Endometrial microvascular endothelial cells (primary cell): ENCODE data around the gene LCE5A. TPM values are rescaled to one million over a fixed set of nuclear protein-coding genes. Genes with fewer than 3 reads are reported as not detected.
"Not testable (repeated sequence)": the region's sequence is repeated elsewhere in the genome, so short reads cannot be mapped to it uniquely, and the experiment has no call there.

Experiments used
- in situ Hi-C: cut with HindIII; loops from 2 replicates; pipeline ENCODE4 v1.10.0; 2017; ENCODE audit warnings: low sequenced_read_pairs, low pct_unique_long_range_greater_than_20kb; ENCODE audit errors: inconsistent ontology term
- total RNA-seq: library from RNA; depleted of rRNA; stranded (reverse); fragments of >200 nt; gene quantifications from one replicate; pipeline ENCODE4 v1.2.3, GENCODE V29; 2015; ENCODE audit errors: inconsistent ontology term

The LCE5A gene
- total RNA-seq = not detected

GRCh38 chr1:152510503-152510902 is at the start of gene LCE5A:
Gene LCE5A (plus strand): TSS chr1:152510803. CDS start chr1:152511535, 732 bp downstream.
- in situ Hi-C loops = no loop called here

GRCh38 chr1:152461544-152461943 is 49.1 kb upstream of the LCE5A start:
- in situ Hi-C loops = no loop called here

GRCh38 chr1:152462636-152463035 is 48.0 kb upstream of the LCE5A start:
- in situ Hi-C loops = no loop called here

GRCh38 chr1:152466217-152466616 is 44.4 kb upstream of the LCE5A start:
- in situ Hi-C loops = no loop called here

- in situ Hi-C loops = no loop called here
Observed at GRCh38 chr1:152473887-152474537, 36.6 kb upstream of the LCE5A start.

GRCh38 chr1:152479792-152480595 is 30.6 kb upstream of the LCE5A start:
- in situ Hi-C loops = no loop called here

GRCh38 chr1:152481869-152482664 is 28.5 kb upstream of the LCE5A start:
- in situ Hi-C loops = no loop called here

GRCh38 chr1:152486400-152487006 is 24.1 kb upstream of the LCE5A start:
- in situ Hi-C loops = no loop called here

- in situ Hi-C loops = no loop called here
Observed at GRCh38 chr1:152487871-152488270, 22.7 kb upstream of the LCE5A start.

GRCh38 chr1:152491537-152491936 is 19.1 kb upstream of the LCE5A start:
- in situ Hi-C loops = not testable (repeated sequence)

GRCh38 chr1:152495066-152495675 is 15.4 kb upstream of the LCE5A start:
- in situ Hi-C loops = no loop called here

GRCh38 chr1:152497273-152497672 is 13.3 kb upstream of the LCE5A start:
- in situ Hi-C loops = no loop called here

GRCh38 chr1:152501704-152502103 is 8.9 kb upstream of the LCE5A start:
- in situ Hi-C loops = no loop called here

GRCh38 chr1:152502496-152503180 is 8.0 kb upstream of the LCE5A start:
- in situ Hi-C loops = no loop called here

- in situ Hi-C loops = no loop called here
Observed at GRCh38 chr1:152505083-152505482, 5.5 kb upstream of the LCE5A start.

- in situ Hi-C loops = no loop called here
Observed at GRCh38 chr1:152506899-152507498, 3.6 kb upstream of the LCE5A start.

- in situ Hi-C loops = no loop called here
Observed at GRCh38 chr1:152511596-152511995, 993 bp downstream of the LCE5A start.

GRCh38 chr1:152513081-152513480 is 2.5 kb downstream of the LCE5A start:
- in situ Hi-C loops = no loop called here
